DND-41 (cell line): Measurements from ENCODE around the gene SLITRK4.

Source experiments
- ATAC-seq: fragments of 200-7000 bp; cut with Tn5 transposase; 3 replicates; pipeline ENCODE4 v1.9.1; 2021; ENCODE audit warnings: low read depth; ENCODE audit not compliant: insufficient read depth
- DNase-seq: peaks from one replicate; pipeline ENCODE4 v3.0.0-alpha.2; 2020
- H2AFZ ChIP-seq: 2 replicates; pipeline ENCODE4 v1.6.0; 2012; ENCODE audit warnings: low read depth, low read length
- H3K27ac ChIP-seq: 2 replicates; pipeline ENCODE4 v1.5.1; 2012; ENCODE audit warnings: low read length, inconsistent platforms
- H3K27me3 ChIP-seq: fragments of 200-600 bp; sonication (generic); 2 replicates; pipeline ENCODE4 v1.6.0; 2012; ENCODE audit warnings: low read length, mild to moderate bottlenecking, inconsistent platforms; ENCODE audit not compliant: insufficient read depth, poor library complexity
- H3K36me3 ChIP-seq: 2 replicates; pipeline ENCODE4 v1.5.1; 2012; ENCODE audit warnings: low read length, inconsistent platforms; ENCODE audit not compliant: insufficient read depth
- H3K4me1 ChIP-seq: 2 replicates; pipeline ENCODE4 v1.5.1; 2012; ENCODE audit warnings: mild to moderate bottlenecking, low read length; ENCODE audit not compliant: insufficient read depth
- H3K4me2 ChIP-seq: 2 replicates; pipeline ENCODE4 v1.6.0; 2012; ENCODE audit warnings: mild to moderate bottlenecking, moderate library complexity, low read length, inconsistent platforms; ENCODE audit not compliant: insufficient read depth
- H3K4me3 ChIP-seq, 2 experiments: fragments of 200-600 bp in 1 of 2; shearing (Covaris generic) in 1 of 2; 2 replicates each; pipeline ENCODE4 v1.5.1; 2012 to 2016; ENCODE audit warnings: inconsistent platforms in 2 of 2, low read length in 2 of 2, mild to moderate bottlenecking in 2 of 2, low read depth in 1 of 2, moderate library complexity in 1 of 2
- H3K79me2 ChIP-seq: 2 replicates; pipeline ENCODE4 v1.6.0; 2012; ENCODE audit warnings: low read length, inconsistent platforms; ENCODE audit not compliant: insufficient read depth
- H3K9ac ChIP-seq: 2 replicates; pipeline ENCODE4 v1.6.0; 2012; ENCODE audit warnings: low read depth, mild to moderate bottlenecking, inconsistent platforms, low read length, moderate library complexity
- H3K9me3 ChIP-seq: 2 replicates; pipeline ENCODE4 v1.5.1; 2012; ENCODE audit warnings: low read length, moderate library complexity, mild to moderate bottlenecking, inconsistent platforms; ENCODE audit not compliant: insufficient read depth, severe bottlenecking
- H4K20me1 ChIP-seq: 2 replicates; pipeline ENCODE4 v1.6.0; 2012; ENCODE audit warnings: low read length; ENCODE audit not compliant: insufficient read depth
- EZH2 ChIP-seq: IDR thresholded peaks from 3 replicates; pipeline ENCODE4 v1.6.1; 2012; ENCODE audit warnings: borderline replicate concordance, low read depth, mild to moderate bottlenecking, moderate library complexity, low read length, inconsistent platforms; ENCODE audit not compliant: severe bottlenecking
- TF ChIP-seq, protein P1 (sequence below): IDR thresholded peaks from 2 replicates; pipeline ENCODE4 v1.5.1; 2012; ENCODE audit warnings: borderline replicate concordance, low read length, moderate library complexity, mild to moderate bottlenecking; ENCODE audit not compliant: poor library complexity, severe bottlenecking; ENCODE audit errors: extremely low read depth

The SLITRK4 gene

DNA sequence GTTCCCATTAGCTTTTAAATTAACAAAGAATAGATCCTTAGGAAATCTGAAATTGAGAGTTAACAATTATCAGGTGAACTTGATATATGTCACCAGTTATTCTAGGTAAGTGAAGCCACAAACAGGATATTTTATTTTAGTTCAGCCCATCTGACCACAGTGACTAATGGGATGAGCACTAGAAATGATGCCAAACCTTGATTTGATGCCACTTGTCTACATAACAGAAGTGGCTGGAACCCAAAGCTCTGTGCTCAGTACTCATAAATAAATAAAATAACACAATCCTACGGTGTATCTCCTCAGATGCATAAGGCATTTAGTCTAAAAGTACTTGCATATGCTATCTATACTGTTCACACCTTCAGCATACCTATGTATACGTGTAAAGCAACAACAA lies 12.2 kb downstream of the SLITRK4 start:
- H3K27ac ChIP-seq, result no peak overlapping the region
- H3K9me3 ChIP-seq, result no peaks in the 10 kb centered on the region
- ATAC-seq, result no peak
- no peak overlapping the region for H2AFZ ChIP-seq
- no peaks in the 10 kb centered on the region for H3K4me1 ChIP-seq
- no peaks in the 10 kb centered on the region for H3K27me3 ChIP-seq
- H4K20me1 ChIP-seq, result no peaks in the 10 kb centered on the region
- H3K36me3 ChIP-seq, result no peaks in the 10 kb centered on the region
- no peak overlapping the region for H3K9ac ChIP-seq
- no peak for DNase-seq
- H3K79me2 ChIP-seq, result no peaks in the 10 kb centered on the region
- TF ChIP-seq EZH2, result no peak
- TF ChIP-seq, protein P1, sequence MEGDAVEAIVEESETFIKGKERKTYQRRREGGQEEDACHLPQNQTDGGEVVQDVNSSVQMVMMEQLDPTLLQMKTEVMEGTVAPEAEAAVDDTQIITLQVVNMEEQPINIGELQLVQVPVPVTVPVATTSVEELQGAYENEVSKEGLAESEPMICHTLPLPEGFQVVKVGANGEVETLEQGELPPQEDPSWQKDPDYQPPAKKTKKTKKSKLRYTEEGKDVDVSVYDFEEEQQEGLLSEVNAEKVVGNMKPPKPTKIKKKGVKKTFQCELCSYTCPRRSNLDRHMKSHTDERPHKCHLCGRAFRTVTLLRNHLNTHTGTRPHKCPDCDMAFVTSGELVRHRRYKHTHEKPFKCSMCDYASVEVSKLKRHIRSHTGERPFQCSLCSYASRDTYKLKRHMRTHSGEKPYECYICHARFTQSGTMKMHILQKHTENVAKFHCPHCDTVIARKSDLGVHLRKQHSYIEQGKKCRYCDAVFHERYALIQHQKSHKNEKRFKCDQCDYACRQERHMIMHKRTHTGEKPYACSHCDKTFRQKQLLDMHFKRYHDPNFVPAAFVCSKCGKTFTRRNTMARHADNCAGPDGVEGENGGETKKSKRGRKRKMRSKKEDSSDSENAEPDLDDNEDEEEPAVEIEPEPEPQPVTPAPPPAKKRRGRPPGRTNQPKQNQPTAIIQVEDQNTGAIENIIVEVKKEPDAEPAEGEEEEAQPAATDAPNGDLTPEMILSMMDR, result no peak
- H3K4me3 ChIP-seq, result no peak overlapping the region
- H3K4me2 ChIP-seq, result no peak overlapping the region

DNA sequence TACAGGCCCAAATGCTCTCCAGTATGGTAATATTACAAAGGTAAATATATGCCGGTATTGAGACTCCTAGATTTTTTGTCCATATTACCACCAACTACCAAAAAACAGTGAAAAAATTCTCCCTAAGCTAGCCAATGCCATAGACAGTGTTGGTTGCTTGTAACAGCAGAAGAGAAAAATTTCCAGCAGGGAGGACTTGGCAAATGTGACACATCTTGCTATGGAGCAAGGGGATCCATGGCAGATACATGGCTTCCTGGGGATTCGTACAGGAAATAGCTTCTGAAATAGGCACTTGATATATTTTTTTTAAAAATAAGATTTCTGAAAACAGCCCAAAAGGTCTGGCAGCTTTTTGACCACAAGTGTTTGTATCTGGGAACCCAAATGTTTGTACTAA lies 14.6 kb downstream of the SLITRK4 start:
- no peaks in the 10 kb centered on the region for H3K36me3 ChIP-seq
- DNase-seq, result no peak
- no peaks in the 10 kb centered on the region for H3K4me1 ChIP-seq
- no peaks in the 10 kb centered on the region for H3K27me3 ChIP-seq
- ATAC-seq, result no peak
- H3K9ac ChIP-seq, result no peak overlapping the region
- H2AFZ ChIP-seq, result no peak overlapping the region
- H3K79me2 ChIP-seq, result no peaks in the 10 kb centered on the region
- H3K27ac ChIP-seq, result no peak overlapping the region
- H3K4me2 ChIP-seq, result no peak overlapping the region
- H3K4me3 ChIP-seq, result no peak overlapping the region
- H4K20me1 ChIP-seq, result no peaks in the 10 kb centered on the region
- no peaks in the 10 kb centered on the region for H3K9me3 ChIP-seq
- TF ChIP-seq EZH2, result no peak
- TF ChIP-seq, protein P1, result no peak

DNA sequence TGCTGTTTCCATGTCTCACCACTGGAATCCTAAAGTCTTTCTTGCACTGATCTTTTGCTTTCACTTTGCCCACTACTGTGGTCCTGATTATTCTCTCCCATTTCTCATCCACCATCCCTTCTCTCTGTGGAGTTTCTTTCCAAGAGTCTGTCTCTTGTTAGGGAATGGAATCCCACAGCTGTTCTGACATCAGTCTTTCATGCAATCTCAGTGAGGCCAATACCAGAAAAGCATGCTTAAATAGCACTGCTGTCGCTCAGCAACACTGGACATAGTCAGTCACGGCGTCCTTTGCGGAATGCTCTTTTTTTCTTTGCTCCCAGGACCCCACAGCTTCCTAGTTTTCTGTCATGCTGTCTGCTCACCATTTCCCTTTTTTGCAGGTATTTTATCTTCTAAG lies 20.1 kb downstream of the SLITRK4 start:
- H3K27ac ChIP-seq, result no peak overlapping the region
- H3K79me2 ChIP-seq, result no peaks in the 10 kb centered on the region
- no peak overlapping the region for H2AFZ ChIP-seq
- TF ChIP-seq, protein P1, result no peak
- no peak for TF ChIP-seq EZH2
- H4K20me1 ChIP-seq, result no peaks in the 10 kb centered on the region
- no peak overlapping the region for H3K4me2 ChIP-seq
- ATAC-seq, result no peak
- no peaks in the 10 kb centered on the region for H3K9me3 ChIP-seq
- H3K4me1 ChIP-seq, result no peaks in the 10 kb centered on the region
- H3K9ac ChIP-seq, result no peak overlapping the region
- H3K4me3 ChIP-seq, result no peak overlapping the region
- H3K36me3 ChIP-seq, result no peaks in the 10 kb centered on the region
- no peak for DNase-seq
- H3K27me3 ChIP-seq, result no peaks in the 10 kb centered on the region

DNA sequence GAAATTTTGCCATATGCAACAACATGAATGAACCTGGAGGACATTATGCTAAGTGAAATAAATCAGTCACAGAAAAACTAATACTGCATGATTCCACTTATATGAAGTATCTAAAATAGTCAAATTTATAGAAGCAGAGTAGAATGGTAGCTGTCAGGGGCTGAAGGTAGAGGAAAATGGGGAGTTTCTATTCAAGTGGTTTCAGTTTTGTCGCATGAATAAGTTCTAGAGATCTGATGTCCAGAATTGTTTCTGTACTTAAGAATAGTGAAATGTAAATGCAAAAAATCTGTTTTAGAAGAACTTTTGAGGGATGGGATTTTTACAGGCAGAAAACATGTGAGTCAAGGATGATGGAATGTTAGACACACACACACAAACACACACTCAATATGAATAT lies 34.1 kb downstream of the SLITRK4 start:
- DNase-seq, result no peak
- Histone ChIP-seq H3K4me1 (no peaks in the 10 kb centered on the region), H4K20me1 (no peaks in the 10 kb centered on the region), H3K27me3 (no peaks in the 10 kb centered on the region), H3K79me2 (no peaks in the 10 kb centered on the region), H3K4me3 (no peak overlapping the region), H3K9me3 (no peaks in the 10 kb centered on the region), H3K36me3 (no peaks in the 10 kb centered on the region), H3K4me2 (no peak overlapping the region), H3K27ac (no peak overlapping the region), H2AFZ (no peak overlapping the region), H3K9ac (no peak overlapping the region)
- no peak for ATAC-seq
- TF ChIP-seq, protein P1, result no peak
- no peak for TF ChIP-seq EZH2
